DMS53 (cell line): Measurements from ENCODE around the gene ZMPSTE24.
A peak's percentile ranks its signal among the peaks of the same experiment; 100 is the strongest.

Source experiments
- DNase-seq: peaks from one replicate; lab custom pipeline; 2025; lab: John Stamatoyannopoulos, UW

Gene ZMPSTE24

DNA sequence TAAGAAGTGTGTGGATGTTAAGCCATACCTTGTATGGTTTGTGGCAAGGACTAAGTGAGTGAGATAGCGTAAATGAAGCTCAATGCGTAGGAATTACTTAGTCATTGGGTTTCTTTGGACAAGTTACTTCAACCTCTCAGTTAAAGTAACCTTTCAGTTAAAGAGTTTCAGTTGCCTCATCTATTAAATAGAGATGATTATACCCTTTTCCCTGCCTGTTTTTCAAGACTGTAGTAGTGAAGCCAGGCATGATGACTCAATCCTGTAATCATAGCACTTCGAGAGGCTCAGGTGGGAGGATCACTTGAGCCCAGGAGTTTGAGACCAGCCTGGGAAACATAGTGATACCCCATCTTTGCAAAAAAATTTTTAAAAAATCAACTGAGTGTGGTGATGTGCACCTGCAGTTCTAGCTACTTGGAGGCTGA, 6.3 kb downstream of the ZMPSTE24 start:
- DNase-seq = no peak

DNA sequence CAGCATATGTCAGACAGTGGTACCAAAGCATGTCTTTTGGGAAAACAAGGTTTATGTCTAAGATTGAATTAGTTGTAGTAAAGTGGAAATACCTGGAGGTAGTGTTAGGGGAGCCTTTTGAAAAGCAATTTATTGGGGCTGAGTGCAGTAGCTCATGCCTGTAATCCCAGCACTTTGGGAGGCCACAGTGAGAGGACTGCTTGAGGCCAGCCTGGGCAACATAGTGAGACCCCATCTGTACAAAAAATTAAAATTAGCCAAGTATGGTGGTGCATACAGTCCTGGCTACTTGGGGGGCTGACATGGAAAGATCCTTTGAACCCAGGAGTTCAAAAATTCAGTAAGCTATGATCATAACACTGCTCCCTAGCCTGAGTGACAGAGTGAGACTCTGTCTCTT, 7.3 kb downstream of the ZMPSTE24 start:
- DNase-seq = no peak

DNA sequence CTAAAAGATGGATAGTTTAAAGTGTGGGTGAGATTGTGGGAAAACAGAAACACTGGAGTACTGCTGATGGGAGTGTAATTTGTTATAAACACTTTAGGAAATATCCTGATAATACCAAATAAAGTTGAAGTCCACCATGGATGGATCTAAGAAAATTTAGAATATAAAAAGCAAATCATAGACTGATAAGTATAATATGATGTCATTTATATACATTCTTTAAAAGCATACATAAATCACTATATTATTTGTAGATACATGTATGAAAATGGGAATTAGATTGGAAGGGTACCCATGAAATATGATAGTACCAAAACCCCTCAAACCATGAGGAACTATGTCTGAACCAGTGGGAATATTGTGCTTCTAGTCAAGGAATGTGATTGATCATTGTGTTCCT, 7.9 kb downstream of the ZMPSTE24 start:
- no peak for DNase-seq

DNA sequence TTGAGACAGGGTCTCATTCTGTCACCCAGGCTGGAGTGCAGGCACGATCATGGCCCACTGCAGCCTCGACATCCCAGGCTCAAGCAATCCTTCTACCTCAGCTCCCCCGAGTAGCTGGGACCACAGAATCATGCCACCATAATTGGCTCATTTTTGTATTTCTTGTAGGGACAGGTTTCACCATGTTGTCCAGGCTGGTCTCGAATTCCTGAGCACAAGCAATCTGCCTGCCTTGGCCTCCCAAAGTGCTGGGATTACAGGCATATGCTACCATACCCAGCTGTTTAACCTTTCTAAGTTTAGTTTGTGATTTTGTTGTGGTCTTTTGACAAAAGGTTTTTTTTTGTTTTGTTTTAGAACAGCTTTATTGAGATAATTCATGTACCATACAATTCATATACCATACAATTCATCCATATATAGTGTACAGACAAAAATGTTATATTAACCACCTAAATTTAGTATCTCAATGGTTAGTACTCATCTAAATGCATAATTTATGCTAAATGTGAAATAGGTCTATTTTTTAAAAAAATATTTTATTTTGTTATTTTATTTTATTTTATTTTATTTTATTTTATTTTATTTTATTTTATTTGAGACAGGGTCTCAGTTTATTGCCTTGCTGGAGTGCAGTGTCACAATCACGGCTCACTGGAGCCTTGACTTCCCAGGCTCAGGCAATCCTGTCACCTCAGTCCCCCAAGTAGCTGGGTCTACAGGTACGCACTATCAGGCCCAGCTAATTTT, 8.9 kb downstream of the ZMPSTE24 start:
- no peak for DNase-seq

DNA sequence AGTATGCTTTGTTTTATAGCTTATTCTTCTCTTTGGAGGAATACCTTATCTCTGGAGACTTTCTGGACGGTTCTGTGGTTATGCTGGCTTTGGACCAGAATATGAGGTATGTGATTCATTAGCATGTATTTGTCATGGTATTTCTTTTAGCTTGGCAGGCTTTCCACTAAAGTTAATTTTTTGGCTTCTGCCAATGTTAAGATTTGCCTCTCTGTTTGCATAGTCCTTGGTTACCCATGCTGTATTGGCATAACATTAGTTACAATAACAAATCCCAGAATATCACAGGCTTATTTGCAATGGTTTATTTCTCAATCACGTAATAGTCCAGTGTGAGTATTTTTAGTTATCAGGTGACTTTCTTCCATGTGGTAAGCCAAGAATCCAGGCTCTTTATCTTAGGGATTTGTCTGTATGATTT, 9.7 kb downstream of the ZMPSTE24 start:
- no peak for DNase-seq

DNA sequence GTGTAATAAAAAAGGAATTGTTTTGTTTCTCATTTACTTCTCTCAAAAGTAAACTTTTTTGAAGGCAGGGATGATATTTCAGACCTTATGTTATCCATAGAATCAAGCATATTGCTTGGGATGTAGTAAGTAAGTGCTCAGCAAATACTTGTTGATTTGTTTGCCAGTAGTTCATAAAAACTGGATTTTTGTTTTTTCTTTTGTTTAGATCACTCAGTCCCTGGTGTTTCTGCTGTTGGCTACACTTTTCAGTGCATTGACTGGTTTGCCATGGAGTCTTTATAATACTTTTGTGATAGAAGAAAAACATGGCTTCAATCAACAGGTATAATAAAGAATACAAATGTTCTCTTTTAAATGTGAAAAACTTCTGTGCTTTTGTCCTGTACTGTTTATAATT, 10.2 kb downstream of the ZMPSTE24 start:
- DNase-seq = no peak

DNA sequence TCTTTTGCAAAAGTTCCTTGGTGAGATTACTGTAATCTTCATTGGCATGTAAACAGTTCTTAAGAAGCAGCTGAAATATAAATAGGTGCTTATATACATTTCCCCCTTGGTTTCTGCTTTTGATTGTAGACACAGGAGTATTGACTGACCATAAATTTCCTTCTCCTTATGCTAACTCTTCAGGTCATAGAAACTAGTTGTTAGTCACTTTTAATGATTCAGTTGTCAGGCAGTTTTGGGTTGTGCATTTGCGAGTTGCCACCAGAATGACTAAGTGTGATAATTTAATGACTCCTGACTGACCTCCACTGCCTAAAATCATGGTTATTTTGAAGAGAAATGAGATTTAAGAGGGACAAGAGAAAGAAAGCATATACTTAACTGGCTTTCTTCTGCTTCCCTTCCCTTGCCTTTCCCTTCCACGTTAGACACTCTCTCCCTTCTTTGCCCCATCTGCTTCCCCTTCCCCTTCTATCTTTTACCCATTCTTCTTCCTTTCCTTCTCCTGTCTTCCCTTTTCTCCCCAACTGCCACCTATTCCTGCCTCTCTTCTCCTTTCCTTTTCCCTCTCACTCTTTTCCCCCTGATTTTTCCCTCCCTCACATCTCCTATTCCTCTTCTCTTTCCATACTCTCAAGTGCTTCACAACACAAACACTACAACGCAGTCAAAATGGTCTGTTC, 12.3 kb downstream of the ZMPSTE24 start:
- DNase-seq = no peak

DNA sequence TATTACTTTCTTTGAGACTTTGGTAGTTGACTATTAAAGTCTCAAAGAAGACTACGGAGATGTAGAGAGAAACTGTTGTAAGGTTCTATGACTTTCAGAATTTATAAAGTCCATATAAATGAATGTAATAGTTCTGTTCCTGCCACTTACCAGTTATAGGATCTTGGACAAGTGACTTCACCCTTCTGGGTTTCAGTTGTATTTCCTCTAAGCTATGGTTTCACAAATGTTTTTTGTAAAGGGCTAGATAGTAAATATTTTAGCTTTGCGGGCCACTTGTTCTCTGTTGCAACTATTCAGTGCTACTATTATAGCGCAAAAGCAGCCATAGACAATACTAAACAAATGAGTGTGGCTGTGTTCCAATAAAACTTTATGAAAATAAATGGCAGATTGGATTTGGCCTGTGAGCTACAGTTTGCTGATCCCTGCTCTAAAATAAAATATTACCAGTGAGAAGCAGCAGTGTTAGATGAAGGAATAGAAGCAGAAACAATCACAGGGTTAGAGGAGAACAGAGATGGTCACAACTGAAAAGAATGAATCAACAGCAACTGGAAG, 14.7 kb downstream of the ZMPSTE24 start:
- no peak for DNase-seq

DNA sequence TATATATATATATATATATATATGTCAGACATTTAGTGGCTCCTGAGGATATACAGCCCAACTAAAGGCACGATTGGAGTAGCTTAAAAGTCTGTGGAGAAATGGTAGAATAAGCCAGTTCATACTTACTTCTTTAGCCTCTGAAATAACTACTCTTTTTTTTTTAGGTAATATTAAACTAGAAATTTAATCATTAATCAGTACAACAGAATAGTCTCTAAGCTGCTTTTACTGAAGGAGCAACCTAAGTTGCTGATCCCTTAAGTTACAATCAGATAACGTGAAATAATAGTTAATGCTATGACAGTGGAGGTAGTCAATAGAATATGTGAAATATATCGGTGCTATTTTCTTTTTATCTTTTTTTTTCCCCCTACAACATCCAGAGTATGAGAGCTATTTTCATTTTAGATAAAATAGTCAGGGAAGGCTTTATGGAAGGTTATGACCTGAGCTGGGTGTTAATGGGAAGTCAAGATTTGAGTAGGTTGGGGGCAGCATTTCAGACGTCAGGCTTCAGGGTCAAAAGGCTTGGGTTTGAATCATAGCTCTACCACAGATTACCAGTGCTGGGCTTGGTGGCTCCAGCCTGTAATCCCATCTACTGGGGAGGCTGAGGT, 15.6 kb downstream of the ZMPSTE24 start:
- no peak for DNase-seq

DNA sequence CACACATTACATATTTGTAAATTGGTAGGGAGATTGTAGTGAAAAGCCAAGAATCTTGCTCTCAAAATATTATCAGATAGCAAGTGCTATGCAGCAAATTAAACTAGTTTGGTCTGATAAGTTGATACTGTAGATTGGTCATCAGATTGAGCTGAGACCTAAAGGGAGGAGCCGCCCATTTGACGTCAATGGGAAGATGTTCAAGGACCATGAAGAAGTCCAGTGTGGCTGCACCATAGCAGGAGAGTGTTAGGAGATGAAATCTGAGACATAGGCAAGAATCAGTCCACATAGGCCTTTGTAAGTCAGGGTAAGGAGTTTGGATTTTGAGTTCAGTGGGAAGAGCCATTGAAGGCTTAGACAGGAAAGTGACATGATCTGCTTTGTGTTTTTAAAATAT, 16.3 kb downstream of the ZMPSTE24 start:
- no peak for DNase-seq

DNA sequence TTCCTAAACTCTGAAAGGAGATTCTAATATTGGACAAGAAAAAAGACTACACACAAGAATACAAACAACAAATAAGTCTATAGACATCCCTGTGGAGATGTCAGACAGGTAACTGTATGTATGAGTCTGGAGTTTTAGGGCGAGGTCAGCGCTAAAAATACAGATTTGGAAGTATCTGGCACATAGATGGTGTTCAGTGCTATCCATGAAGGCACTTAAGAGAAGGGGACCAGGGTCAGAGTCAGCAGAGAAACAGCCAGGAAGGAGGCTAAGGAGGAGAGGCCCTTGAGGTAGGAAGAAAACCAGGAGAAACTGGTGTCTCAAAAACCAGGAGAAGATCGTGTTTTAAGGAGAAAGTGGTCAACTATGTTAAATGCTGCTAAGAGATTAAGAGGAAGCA, 18.1 kb downstream of the ZMPSTE24 start:
- no peak for DNase-seq

DNA sequence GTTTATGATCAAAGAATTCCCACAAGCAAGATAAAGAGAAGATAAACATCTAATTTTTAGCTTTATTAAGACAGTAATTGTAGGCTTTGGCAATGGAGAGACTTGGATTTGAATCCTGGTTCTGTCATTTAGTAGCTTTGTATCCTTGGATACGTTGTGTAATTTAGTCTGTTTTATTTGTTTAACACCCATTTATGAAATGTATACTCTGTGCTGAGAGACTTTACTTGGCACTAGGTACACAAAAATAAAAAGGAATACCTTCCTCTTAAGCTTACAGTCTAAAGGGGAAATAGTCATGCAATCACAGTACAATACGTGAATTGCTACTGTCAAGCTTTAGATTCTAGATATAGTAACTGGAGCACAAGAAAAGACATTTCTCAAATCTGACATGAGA, 23.8 kb downstream of the ZMPSTE24 start:
- DNase-seq = peak; percentile 72

DNA sequence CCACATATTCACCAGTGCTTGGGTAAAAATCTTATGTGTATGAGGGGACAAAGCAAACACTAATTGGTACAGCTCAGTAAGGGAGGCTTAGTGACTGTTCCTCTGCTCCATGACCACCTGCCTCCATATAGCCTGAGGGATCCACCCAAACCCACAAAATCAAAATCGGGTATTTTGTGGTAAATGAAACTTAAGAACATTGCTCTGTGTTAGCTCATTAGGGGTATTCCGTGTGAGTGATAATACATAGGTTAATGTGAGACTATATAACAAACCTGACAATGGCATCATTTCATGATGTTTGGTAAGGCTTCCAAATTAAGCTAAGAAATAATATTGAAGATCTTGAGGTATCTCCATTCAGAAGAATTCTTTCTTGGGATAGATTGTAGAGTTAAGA, 33.3 kb downstream of the ZMPSTE24 start:
- no peak for DNase-seq

DNA sequence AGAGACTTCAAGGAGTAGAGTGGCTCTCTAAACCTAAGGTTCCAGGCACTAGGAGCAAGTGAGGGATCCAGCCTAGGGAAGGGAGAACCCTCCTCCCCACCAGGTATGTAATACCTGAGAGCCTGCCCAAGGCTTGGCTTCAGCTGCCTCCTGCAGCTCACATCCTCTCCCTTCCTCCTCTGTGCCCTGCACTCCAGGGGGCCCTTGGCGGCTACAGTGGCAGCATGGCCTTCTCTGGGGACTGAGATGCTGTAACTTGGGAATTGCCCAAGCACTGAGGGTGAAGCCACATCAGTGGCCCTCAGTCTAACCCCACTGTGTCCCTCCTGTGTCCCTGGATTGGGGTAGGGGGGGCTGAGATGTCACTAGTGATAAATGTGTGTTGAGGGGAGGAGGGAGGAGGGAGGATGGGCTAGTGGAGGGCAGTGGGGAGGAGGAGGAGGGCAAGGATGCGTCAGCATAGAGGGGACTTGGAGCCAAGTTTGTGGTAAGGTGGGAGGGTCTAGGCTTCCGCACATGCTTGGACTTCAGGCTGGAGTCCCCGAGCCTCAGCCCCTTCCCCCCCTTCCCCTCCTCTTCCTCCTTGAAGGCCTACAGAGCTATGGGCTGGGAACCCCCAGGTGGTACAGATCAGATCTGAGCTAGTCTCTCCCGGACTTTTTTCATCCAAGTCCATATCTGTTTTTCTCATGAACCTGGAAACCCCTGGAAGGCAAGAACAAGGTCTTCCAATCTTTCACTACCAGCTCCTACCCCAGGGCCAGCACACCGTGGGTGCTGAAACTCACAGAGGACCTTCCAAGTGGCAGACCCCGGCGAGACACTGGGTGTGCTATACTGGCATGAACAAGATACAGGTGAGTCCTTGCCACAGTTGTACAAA, 41.6 kb downstream of the ZMPSTE24 start:
- DNase-seq = no peak

DNA sequence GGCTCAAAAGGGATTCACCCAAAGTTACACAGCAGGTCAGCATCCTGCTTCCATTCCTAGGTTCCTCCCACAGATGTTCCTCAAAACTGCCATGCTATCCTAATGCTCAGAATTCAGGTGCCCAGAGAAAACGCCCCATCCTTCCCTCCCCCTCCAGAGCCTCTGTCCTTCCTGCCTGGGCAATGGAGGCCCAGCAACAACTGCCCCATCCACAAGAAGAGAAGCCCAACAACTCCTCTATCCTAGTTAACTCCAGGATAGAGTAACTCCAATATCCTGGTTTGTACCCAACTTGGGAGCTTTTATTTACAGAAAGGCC, 42.2 kb downstream of the ZMPSTE24 start:
- no peak for DNase-seq

DNA sequence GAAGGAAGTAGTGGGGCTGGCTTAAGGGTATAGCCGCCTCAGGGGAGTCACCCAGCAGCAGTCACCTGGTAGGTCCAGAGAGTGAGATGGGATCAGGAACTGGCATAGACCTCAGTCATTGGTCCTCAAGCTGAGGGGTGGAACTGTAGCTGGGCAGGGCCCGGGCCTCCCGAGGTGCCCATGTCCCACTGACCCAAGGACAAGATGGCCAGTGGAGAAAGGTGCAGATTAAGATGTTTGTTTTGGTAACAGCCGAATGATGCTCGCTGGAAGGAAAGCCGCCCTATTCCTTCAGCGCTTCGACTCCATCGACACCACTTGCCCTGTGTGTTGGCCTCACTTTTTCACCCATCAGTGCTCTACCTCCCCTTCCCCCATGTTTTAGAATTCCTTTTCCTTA, 42.6 kb downstream of the ZMPSTE24 start:
- DNase-seq = no peak

DNA sequence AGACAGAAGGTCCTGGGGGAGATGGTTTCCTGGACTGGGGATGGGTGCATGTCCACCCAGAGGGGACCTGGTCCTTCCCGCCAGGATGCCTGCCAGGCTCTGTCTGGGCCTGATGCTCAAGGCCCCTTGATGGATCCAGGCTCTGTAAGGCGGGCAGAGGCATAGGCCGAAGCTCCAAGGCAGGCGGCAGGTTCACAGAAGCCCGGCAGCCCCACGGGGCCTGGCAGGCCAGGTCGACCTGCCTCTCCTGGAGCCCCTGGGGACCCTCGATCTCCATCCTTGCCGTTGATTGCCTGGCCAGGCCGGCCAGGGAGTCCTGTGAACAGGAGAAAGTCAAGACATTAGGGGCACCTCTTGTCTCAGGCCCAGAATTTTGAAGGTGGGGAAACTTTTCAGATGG, 43.0 kb downstream of the ZMPSTE24 start:
- DNase-seq = no peak

DNA sequence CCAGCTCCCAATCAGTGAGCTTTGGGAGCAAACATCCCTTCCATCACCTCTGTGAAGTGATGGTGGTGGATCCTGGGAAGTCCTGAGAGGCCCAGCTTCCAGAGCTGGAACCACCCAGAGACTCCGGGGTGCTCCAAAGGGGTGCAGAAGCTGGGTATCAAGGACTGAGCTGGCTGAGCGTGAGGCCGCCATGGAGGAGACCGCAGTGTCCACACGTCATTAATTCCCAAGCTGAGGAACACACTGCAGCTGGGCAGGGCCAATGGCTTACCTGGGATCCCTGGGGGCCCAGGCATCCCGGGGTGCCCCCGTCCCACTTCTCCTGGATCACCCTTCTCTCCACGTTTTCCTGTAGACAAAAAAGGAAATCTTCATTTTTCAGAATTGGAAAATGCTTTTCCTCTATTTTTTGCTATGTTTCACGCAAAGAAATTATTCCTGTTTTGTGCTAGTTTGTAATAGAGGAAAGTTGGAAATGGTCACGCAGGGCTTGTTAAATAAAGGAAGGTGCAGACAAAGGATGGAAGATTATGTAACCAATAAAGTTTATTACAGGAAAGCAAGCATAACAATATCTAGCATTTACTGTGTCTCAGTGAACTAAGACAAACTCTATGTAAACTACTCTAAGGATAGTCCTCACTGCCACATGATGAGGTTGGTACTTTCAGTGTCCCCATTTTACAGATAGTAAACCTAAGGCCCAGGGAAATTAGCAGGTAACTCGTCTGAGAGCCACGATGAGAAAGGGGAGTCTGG, 43.7 kb downstream of the ZMPSTE24 start:
- DNase-seq = no peak

DNA sequence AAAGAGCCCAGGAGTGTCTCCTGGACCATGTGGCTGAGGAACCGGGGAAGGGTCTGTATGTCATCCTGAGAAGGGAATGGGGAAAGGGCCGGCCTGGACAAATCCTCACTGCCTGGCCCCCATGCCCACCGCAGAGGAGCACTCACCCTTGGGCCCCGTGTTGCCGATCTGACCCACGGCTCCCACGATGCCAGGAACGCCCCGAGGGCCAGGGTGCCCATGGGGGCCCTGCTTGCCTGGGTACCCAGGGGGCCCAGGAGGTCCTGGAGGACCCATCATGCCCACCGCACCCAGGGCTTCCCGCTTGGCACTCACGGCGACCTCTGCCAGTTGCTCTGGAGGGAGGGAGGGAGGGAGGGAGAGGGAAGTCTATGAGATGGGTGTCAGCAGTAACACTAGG, 44.4 kb downstream of the ZMPSTE24 start:
- DNase-seq = no peak

DNA sequence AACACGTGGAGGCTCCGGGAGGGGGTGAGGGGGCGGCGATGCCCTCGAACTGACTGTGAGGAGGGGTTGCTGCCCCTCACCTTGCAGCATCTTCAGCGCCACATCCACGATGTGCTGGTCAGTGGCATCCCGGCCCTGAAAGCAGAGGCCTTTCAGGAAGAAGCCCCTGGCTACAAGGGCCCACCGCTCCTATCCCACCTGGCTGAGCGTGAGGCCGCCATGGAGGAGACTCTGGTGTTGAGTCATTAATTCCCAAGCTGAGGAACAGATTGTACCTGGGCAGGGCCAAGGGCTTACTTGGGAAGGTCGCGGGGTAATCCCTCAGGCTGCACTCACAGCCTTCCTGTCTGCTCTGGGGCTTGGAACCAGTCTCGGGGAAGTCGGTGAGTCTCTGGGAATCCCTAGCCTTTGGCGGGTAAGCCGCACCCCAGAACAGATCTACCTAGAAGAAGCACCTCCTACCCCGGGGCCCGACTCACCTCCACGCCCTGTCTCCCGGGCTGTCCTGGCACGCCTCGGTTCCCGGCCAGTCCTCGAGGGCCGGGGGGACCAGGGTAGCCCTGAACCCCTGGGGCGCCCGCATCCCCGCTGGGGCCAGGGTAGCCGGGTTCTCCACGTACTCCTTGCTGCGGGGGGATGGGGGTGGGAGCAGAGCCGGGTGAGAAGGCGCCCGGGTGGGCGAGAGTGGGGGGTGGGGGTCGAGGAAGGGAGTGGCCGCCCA, 45.2 kb downstream of the ZMPSTE24 start:
- DNase-seq = no peak

DNA sequence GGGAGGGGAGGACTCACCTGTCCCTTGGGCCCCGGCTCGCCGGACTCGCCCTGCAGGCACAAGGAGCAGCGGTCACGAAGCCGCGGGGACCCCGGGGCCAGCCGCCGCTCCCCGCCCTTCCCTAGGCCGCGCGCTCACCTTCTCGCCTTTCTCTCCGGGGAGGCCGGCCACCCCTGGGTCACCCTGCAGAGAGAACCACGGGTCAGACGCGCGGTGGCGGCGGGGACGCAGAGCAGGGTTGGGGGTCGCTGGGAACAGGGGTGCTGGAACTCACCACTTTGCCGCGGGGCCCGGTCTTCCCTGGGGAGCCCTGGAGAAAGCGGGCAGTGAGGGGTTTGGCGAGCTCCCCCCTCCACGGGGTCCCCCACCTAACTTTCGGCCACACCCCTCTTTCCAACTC, 45.8 kb downstream of the ZMPSTE24 start:
- DNase-seq = no peak
